Fibroblast of pulmonary artery (primary cell): ENCODE results near the gene EN2.
A peak's percentile ranks its signal among the peaks of the same experiment; 100 is the strongest.

ENCODE experiments used
- DNase-seq: peaks from one replicate; pipeline ENCODE4 v3.0.0-alpha.2; 2010; ENCODE audit warnings: low read depth
- H3K4me3 ChIP-seq: replicated peaks from 2 replicates; pipeline ENCODE4 v1.5.1; 2011; ENCODE audit warnings: low read depth, mild to moderate bottlenecking, control low read depth, low read length, moderate library complexity
- TF ChIP-seq, protein P1 (sequence below): IDR thresholded peaks from 2 replicates; pipeline ENCODE4 v1.5.1; 2011; ENCODE audit warnings: mild to moderate bottlenecking, control low read depth, low read length, inconsistent platforms; ENCODE audit errors: missing control alignments

Gene EN2

GRCh38 chr7:155455776-155456737, 1.9 kb upstream of the EN2 start:
- no peak for DNase-seq
- no peak overlapping the region for H3K4me3 ChIP-seq
- TF ChIP-seq, protein P1, sequence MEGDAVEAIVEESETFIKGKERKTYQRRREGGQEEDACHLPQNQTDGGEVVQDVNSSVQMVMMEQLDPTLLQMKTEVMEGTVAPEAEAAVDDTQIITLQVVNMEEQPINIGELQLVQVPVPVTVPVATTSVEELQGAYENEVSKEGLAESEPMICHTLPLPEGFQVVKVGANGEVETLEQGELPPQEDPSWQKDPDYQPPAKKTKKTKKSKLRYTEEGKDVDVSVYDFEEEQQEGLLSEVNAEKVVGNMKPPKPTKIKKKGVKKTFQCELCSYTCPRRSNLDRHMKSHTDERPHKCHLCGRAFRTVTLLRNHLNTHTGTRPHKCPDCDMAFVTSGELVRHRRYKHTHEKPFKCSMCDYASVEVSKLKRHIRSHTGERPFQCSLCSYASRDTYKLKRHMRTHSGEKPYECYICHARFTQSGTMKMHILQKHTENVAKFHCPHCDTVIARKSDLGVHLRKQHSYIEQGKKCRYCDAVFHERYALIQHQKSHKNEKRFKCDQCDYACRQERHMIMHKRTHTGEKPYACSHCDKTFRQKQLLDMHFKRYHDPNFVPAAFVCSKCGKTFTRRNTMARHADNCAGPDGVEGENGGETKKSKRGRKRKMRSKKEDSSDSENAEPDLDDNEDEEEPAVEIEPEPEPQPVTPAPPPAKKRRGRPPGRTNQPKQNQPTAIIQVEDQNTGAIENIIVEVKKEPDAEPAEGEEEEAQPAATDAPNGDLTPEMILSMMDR = no peak

DNA sequence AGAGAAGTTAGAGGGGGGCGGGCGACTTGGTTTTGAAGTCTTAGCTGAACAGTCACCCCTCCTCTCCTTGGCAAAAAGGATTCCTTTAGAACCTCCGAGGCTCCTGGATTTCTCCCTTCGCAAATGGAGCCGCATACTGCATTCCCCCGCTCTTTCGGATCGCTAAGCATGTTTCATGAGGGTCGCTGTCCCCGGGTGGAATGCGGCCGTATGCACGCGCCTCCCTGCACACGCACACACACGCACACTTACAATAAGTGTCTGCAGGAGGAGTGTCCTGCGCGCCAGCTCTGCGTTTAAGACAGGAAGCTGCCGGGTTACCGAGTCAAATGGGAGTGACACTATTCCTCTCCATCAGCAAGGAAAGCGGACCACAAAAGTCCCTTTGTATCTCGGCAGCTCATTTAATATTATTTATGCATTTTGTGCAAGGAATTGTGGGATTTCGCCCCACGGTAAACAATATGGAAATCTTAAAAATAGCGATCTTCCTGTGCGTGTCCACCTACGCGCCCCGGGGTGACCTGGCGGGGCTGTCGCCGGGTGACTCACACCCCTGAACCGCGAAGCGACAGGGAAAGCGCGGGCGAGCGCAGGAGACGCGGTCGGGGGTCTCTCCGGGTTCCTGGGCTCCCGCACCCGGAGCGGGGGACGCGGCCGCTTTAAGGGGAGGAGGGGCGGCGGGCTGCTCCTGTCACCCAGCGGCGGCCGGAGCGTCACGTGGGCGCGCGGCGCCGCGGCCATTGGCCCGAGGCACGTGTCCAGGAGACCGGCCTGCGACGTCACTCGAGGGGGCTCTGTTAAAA, 988 bp upstream of the EN2 start:
- H3K4me3 ChIP-seq = peak overlapping the region; percentile 50
- peak; percentile 63 for DNase-seq
- TF ChIP-seq, protein P1 = no peak

DNA sequence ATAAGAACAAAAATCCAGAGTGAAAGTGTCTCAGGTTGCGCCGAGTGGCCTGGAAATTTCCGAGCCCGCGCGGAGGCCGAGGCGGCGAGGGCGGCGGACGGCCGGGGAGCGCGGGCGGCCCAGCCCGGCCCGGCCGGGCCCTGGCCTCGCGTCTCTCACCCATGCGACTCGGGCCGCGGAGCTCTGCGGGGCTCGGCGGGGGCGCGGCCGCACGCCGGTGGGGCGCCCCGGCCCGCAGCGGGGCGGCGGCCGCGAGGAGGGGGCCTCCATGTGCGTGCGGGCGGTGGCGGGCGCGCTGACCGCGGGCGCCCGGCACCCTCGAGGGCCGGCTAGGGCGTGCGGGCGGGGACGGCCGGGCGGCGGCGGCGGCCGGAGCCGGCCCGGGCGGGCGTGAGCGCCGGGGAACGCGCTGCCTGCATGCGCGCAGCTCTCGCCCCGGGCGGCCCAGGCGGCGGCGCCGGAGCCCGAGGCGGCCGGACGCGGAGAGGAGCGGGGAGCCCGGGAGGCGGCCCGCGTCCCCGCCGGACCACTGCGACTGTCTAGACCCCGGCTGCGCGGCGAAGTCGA, 302 bp upstream of the EN2 start:
- H3K4me3 ChIP-seq = no peak overlapping the region
- DNase-seq = no peak
- TF ChIP-seq, protein P1 = no peak

DNA sequence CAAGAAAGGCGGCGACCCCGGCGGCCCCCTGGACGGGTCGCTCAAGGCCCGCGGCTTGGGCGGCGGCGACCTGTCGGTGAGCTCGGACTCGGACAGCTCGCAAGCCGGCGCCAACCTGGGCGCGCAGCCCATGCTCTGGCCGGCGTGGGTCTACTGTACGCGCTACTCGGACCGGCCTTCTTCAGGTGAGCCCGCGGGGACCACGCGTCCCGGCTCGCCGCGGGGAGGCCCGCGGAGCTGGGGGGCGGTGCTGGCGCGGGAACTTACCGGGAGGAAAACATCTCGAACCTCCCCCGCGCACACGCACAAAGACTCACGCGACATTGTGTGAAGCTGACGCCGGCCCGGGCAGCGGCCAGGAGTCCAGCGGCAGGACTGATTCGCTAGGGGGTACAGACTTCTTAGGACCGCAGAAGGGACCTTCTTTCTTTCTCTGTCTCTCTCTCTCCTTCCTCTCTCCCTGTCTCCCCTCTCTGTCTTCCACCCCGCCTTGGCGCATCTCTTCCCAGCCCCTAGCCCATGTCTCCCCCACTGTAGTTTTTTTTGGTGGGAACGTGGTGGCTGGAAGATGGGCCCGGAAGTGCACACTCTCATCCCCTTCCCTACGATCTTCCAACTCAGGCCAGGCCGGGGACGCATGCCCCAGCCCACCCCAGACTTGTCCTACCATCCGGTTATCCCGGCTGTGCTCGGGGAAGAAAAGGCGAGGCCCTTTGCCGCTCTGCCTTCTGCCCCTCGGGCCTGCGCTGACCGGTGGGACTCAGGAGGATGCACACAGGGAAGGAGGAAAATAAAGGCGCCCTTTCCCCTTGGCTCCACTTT, 1.2 kb downstream of the EN2 start:
- no peak overlapping the region for H3K4me3 ChIP-seq
- TF ChIP-seq, protein P1 = no peak
- no peak for DNase-seq

DNA sequence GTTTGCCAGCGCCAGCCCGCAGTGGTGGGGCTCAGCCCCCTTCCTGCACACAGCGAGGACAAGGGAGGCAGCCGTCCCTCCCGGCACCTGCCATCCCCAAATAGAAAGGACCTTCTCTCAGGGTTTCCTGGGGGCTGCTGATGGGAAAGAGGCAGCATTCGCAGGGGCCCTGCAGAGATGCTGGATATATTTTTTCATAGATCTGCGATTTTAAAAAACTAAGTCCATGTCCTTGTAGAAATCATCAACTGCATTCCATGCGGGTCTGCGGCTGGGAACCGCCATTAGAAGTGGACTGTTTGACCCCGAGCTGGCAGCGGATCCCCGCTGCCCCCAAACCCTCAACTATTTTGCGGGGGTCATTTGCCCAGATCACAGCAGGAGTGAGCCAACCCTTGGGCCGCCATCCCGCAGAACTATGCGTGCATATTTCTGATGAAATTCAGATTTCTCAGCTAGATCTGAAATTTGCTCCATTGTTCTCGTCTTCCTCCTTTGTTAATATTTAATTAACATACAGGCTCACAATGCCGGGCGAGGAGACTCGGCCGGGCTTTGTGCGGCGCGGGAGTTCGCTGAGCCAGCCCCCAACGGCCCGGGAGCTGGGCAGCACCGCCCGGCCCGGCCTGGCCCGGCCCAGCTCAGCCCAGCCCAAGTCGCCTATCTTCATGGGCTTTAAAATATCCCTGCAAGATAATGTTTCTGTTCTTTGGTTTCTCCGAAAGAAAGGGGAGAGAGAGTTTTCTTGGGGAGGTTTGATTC, 2.0 kb downstream of the EN2 start:
- DNase-seq = no peak
- TF ChIP-seq, protein P1 = no peak
- no peak overlapping the region for H3K4me3 ChIP-seq
